ENCODE measurements around the gene ZNF783.

Gene ZNF783

DNA sequence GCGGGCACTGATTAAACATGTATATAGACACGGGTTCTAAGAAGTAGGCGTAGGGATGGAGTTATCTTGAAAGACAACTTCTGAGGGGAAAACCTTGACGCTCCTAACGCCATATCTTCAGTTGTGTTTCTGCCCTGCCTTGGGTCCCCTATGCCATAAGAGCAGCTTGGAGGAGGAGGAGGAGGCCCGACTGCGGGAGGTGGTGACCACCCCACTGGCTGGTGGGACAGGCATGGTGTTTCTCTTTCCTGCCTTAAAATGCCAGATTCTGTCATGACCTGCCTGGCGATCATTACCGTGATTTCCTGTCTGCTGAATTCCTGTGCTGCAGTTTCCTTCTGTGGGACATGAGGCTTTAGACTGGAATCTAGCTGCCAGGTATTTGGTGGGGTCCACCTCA is 15.9 kb downstream of the ZNF783 start:
- no peak overlapping the region for H3K4me3 ChIP-seq (ENCODE audit: insufficient read depth, low read length, poor library complexity, severe bottlenecking)
- no peaks in the 10 kb centered on the region for H3K9me2 ChIP-seq (replicated peaks; ENCODE audit: insufficient read depth, low read length)
- H3K36me3 ChIP-seq (ENCODE audit: low read length), result no peaks in the 10 kb centered on the region
- no peak overlapping the region for H3K4me2 ChIP-seq (ENCODE audit: low read depth, low read length, poor library complexity, severe bottlenecking)
- no peak overlapping the region for H3K9ac ChIP-seq (ENCODE audit: low read length)
- no peaks in the 10 kb centered on the region for H3F3A ChIP-seq (ENCODE audit: insufficient read depth)
- H3K79me2 ChIP-seq (ENCODE audit: insufficient read depth, low read length), result no peaks in the 10 kb centered on the region
- H3K27me3 ChIP-seq (ENCODE audit: low read length), result no peaks in the 10 kb centered on the region
- no peaks in the 10 kb centered on the region for H3K9me3 ChIP-seq (ENCODE audit: insufficient read depth, low read length)
- no peak for TF ChIP-seq EZH2phosphoT487 (conservative IDR thresholded peaks at IDR 0.05; ENCODE audit: low read length)
- no peak for TF ChIP-seq CTCF (IDR thresholded peaks at IDR 0.05; ENCODE audit: insufficient read depth, low read length, poor library complexity, severe bottlenecking)
- H3K27ac ChIP-seq (ENCODE audit: low read depth, low read length), result no peak overlapping the region
- H2AFZ ChIP-seq (ENCODE audit: low read depth, low read length, severe bottlenecking), result no peak overlapping the region
- no peaks in the 10 kb centered on the region for H4K20me1 ChIP-seq (ENCODE audit: low read depth, low read length)

- Histone ChIP-seq H3K27ac (ENCODE audit: low read depth, low read length) (no peak overlapping the region), H3F3A (ENCODE audit: insufficient read depth) (no peaks in the 10 kb centered on the region), H4K20me1 (ENCODE audit: low read depth, low read length) (no peaks in the 10 kb centered on the region), H2AFZ (ENCODE audit: low read depth, low read length, severe bottlenecking) (no peak overlapping the region), H3K79me2 (ENCODE audit: insufficient read depth, low read length) (no peaks in the 10 kb centered on the region), H3K9me2 (replicated peaks; ENCODE audit: insufficient read depth, low read length) (no peaks in the 10 kb centered on the region), H3K4me2 (ENCODE audit: low read depth, low read length, poor library complexity, severe bottlenecking) (no peak overlapping the region), H3K9ac (ENCODE audit: low read length) (no peak overlapping the region), H3K27me3 (ENCODE audit: low read length) (no peaks in the 10 kb centered on the region), H3K36me3 (ENCODE audit: low read length) (no peaks in the 10 kb centered on the region), H3K9me3 (ENCODE audit: insufficient read depth, low read length) (no peaks in the 10 kb centered on the region), H3K4me3 (ENCODE audit: insufficient read depth, low read length, poor library complexity, severe bottlenecking) (no peak overlapping the region)
- TF ChIP-seq EZH2phosphoT487 (conservative IDR thresholded peaks at IDR 0.05; ENCODE audit: low read length) (no peak), CTCF (IDR thresholded peaks at IDR 0.05; ENCODE audit: insufficient read depth, low read length, poor library complexity, severe bottlenecking) (no peak)
These were observed 16.4 kb downstream of the ZNF783 start for GRCh38 chr7:149278396-149278795.

- no peaks in the 10 kb centered on the region for H3K9me3 ChIP-seq (ENCODE audit: insufficient read depth, low read length)
- no peaks in the 10 kb centered on the region for H3K79me2 ChIP-seq (ENCODE audit: insufficient read depth, low read length)
- TF ChIP-seq CTCF (IDR thresholded peaks at IDR 0.05; ENCODE audit: insufficient read depth, low read length, poor library complexity, severe bottlenecking), result no peak
- no peak for TF ChIP-seq EZH2phosphoT487 (conservative IDR thresholded peaks at IDR 0.05; ENCODE audit: low read length)
- H3K4me3 ChIP-seq (ENCODE audit: insufficient read depth, low read length, poor library complexity, severe bottlenecking), result no peak overlapping the region
- no peaks in the 10 kb centered on the region for H3K36me3 ChIP-seq (ENCODE audit: low read length)
- H3K9ac ChIP-seq (ENCODE audit: low read length), result no peak overlapping the region
- H3F3A ChIP-seq (ENCODE audit: insufficient read depth), result no peaks in the 10 kb centered on the region
- no peaks in the 10 kb centered on the region for H3K27me3 ChIP-seq (ENCODE audit: low read length)
- H3K4me2 ChIP-seq (ENCODE audit: low read depth, low read length, poor library complexity, severe bottlenecking), result no peak overlapping the region
- no peaks in the 10 kb centered on the region for H4K20me1 ChIP-seq (ENCODE audit: low read depth, low read length)
- H3K27ac ChIP-seq (ENCODE audit: low read depth, low read length), result no peak overlapping the region
- H3K9me2 ChIP-seq (replicated peaks; ENCODE audit: insufficient read depth, low read length), result no peaks in the 10 kb centered on the region
- no peak overlapping the region for H2AFZ ChIP-seq (ENCODE audit: low read depth, low read length, severe bottlenecking)
These were observed 17.2 kb downstream of the ZNF783 start for GRCh38 chr7:149279111-149279743.

Data from SU-DHL-6 (cell line).